Hepatocyte (in vitro differentiated cells): ENCODE results near the gene ASB6. TPM values are rescaled to one million over a fixed set of nuclear protein-coding genes. Genes with fewer than 3 reads are reported as not detected.

Experiments used
- DNase-seq: peaks from one replicate; pipeline ENCODE4 v3.0.0-alpha.2; 2016; ENCODE audit warnings: low spot score
- H2AFZ ChIP-seq: fragments of 200-600 bp; sonication (generic); 2 replicates; pipeline ENCODE4 v1.6.0; 2016; ENCODE audit warnings: antibody characterized with exemption, mild to moderate bottlenecking
- H3K27ac ChIP-seq: fragments of 200-600 bp; sonication (generic); 2 replicates; pipeline ENCODE4 v1.5.1; 2016; ENCODE audit warnings: mild to moderate bottlenecking
- H3K27me3 ChIP-seq: fragments of 200-600 bp; sonication (generic); 2 replicates; pipeline ENCODE4 v1.6.1; 2016
- H3K36me3 ChIP-seq: fragments of 200-600 bp; sonication (generic); replicated peaks from 2 replicates; pipeline ENCODE4 v1.5.1; 2016; ENCODE audit warnings: low read depth; ENCODE audit not compliant: insufficient read depth
- H3K4me1 ChIP-seq: fragments of 200-600 bp; sonication (generic); 2 replicates; pipeline ENCODE4 v1.5.1; 2016; ENCODE audit warnings: mild to moderate bottlenecking, moderate library complexity; ENCODE audit not compliant: insufficient read depth
- H3K4me2 ChIP-seq: fragments of 200-600 bp; sonication (generic); 2 replicates; pipeline ENCODE4 v1.6.0; 2016
- H3K4me3 ChIP-seq: fragments of 200-600 bp; sonication (generic); 2 replicates; pipeline ENCODE4 v1.5.1; 2016; ENCODE audit warnings: mild to moderate bottlenecking
- H3K79me2 ChIP-seq: fragments of 200-600 bp; sonication (generic); 2 replicates; pipeline ENCODE4 v1.6.0; 2017; ENCODE audit warnings: mild to moderate bottlenecking
- H3K9me2 ChIP-seq: fragments of 200-600 bp; sonication (generic); replicated peaks from 2 replicates; pipeline ENCODE4 v1.6.0; 2017; ENCODE audit warnings: mild to moderate bottlenecking; ENCODE audit not compliant: insufficient read depth
- H3K9me3 ChIP-seq: fragments of 200-600 bp; sonication (generic); 2 replicates; pipeline ENCODE4 v1.5.1; 2016; ENCODE audit warnings: low read depth, mild to moderate bottlenecking
- H4K20me1 ChIP-seq: fragments of 200-600 bp; sonication (generic); 2 replicates; pipeline ENCODE4 v1.6.0; 2016; ENCODE audit warnings: mild to moderate bottlenecking; ENCODE audit not compliant: insufficient read depth, poor library complexity, severe bottlenecking
- EZH2 ChIP-seq: fragments of 200-600 bp; sonication (generic); IDR thresholded peaks from 2 replicates; pipeline ENCODE4 v1.6.1; 2016; ENCODE audit warnings: antibody characterized with exemption, mild to moderate bottlenecking, borderline replicate concordance
- EZH2phosphoT487 ChIP-seq: fragments of 200-600 bp; sonication (generic); IDR thresholded peaks from one replicate; pipeline ENCODE4 v1.6.1; 2018; ENCODE audit warnings: antibody characterized with exemption, mild to moderate bottlenecking, low read depth, moderate library complexity; ENCODE audit not compliant: unreplicated experiment, severe bottlenecking
- WGBS: methylation state at CpG from one replicate; pipeline ENCODE4 v1.1.6; 2016; ENCODE audit warnings: low lambda C conversion rate; ENCODE audit errors: missing lambda C conversion rate; 5-methylcytosine and 5-hydroxymethylcytosine counted together
- polyA plus RNA-seq: library from polyadenylated mRNA; unstranded; fragments of >200 nt; fragmentation: Nextera tagmentation; extraction: Ambion mirVana; gene quantifications from 2 replicates; pipeline ENCODE4 v1.2.1, GENCODE V29; 2016
- total RNA-seq: library from RNA; depleted of rRNA; stranded (reverse); fragments of >200 nt; gene quantifications from 2 replicates; pipeline ENCODE4 v1.2.3, GENCODE V29; 2014
- TF ChIP-seq, protein P1 (sequence below): fragments of 200-600 bp; sonication (generic); IDR thresholded peaks from 2 replicates; pipeline ENCODE4 v1.5.1; 2016; ENCODE audit warnings: antibody characterized with exemption, mild to moderate bottlenecking; ENCODE audit not compliant: poor library complexity

ASB6 gene
- total and polyA plus RNA-seq, 2 experiments from 2014 or later, result 14.2 to 15.5 TPM

- H3K79me2 ChIP-seq, result no peaks in the 10 kb centered on the region
- no peak overlapping the region for H3K4me2 ChIP-seq
- H2AFZ ChIP-seq, result no peak overlapping the region
- H3K36me3 ChIP-seq, result no peaks in the 10 kb centered on the region
- H4K20me1 ChIP-seq, result no peaks in the 10 kb centered on the region
- peaks cover 9% of the 10 kb centered on the region for H3K4me1 ChIP-seq
- H3K27ac ChIP-seq, result no peak overlapping the region
- WGBS, result 87% methylated on average over 11 of the region's 11 CpGs
- no peak for DNase-seq
- H3K27me3 ChIP-seq, result no peaks in the 10 kb centered on the region
- no peaks in the 10 kb centered on the region for H3K9me3 ChIP-seq
- TF ChIP-seq EZH2, result no peak
- TF ChIP-seq EZH2phosphoT487, result no peak
- TF ChIP-seq, protein P1, sequence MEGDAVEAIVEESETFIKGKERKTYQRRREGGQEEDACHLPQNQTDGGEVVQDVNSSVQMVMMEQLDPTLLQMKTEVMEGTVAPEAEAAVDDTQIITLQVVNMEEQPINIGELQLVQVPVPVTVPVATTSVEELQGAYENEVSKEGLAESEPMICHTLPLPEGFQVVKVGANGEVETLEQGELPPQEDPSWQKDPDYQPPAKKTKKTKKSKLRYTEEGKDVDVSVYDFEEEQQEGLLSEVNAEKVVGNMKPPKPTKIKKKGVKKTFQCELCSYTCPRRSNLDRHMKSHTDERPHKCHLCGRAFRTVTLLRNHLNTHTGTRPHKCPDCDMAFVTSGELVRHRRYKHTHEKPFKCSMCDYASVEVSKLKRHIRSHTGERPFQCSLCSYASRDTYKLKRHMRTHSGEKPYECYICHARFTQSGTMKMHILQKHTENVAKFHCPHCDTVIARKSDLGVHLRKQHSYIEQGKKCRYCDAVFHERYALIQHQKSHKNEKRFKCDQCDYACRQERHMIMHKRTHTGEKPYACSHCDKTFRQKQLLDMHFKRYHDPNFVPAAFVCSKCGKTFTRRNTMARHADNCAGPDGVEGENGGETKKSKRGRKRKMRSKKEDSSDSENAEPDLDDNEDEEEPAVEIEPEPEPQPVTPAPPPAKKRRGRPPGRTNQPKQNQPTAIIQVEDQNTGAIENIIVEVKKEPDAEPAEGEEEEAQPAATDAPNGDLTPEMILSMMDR, result no peak
- no peaks in the 10 kb centered on the region for H3K9me2 ChIP-seq
- H3K4me3 ChIP-seq, result no peak overlapping the region
Observed at GRCh38 chr9:129681924-129682323, 40.0 kb upstream of the ASB6 start.

DNA sequence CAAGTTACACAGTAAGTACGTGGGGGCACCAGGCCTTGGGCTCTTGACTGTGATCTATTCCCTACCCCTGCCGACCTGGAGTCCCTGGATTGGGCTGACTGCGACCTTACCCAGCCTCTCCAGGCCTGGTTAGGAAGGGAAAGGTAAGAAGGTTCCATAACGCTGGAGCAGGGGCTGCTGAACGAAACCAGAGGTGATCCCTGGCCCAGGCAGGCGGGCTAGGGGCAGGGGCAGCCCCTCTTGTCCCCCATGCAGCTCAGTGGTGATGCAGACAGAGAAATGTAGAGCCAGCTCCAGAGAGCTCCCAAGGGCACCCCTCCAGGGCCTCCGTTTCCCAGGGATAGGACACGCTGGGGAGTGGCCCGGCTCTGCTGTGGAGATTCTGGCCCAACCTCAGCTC, 37.6 kb upstream of the ASB6 start:
- no peak overlapping the region for H2AFZ ChIP-seq
- no peaks in the 10 kb centered on the region for H3K9me3 ChIP-seq
- peaks cover 24% of the 10 kb centered on the region for H3K4me1 ChIP-seq
- no peaks in the 10 kb centered on the region for H3K27me3 ChIP-seq
- H3K36me3 ChIP-seq, result no peaks in the 10 kb centered on the region
- no peaks in the 10 kb centered on the region for H4K20me1 ChIP-seq
- no peak overlapping the region for H3K4me2 ChIP-seq
- no peak overlapping the region for H3K4me3 ChIP-seq
- no peaks in the 10 kb centered on the region for H3K9me2 ChIP-seq
- TF ChIP-seq EZH2phosphoT487, result no peak
- TF ChIP-seq, protein P1, result no peak
- TF ChIP-seq EZH2, result no peak
- no peaks in the 10 kb centered on the region for H3K79me2 ChIP-seq
- WGBS, result 83% methylated on average over 9 of the region's 9 CpGs
- H3K27ac ChIP-seq, result no peak overlapping the region
- no peak for DNase-seq

DNA sequence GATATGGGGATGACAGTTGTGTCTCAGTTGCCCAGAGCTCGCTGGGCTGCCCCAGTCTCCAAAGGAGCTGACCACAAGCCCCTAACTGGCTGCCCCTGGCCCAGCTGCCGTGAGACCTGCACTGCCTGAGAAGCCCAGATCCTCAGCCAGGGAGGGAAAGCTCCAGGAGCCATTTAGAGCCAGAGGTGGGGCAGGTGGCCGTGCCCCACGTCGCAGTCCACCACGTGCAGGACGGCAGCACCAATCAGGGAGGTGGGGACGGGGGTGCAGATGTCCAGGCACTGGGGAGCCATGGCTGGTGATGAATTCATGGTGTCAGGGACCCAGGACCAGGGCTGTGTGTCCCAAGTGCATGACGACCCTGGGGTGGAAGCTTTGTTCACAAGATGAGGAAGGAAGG, 36.9 kb upstream of the ASB6 start:
- H3K36me3 ChIP-seq, result no peaks in the 10 kb centered on the region
- WGBS, result 80% methylated on average over 9 of the region's 9 CpGs
- no peaks in the 10 kb centered on the region for H3K9me3 ChIP-seq
- H3K4me2 ChIP-seq, result no peak overlapping the region
- no peaks in the 10 kb centered on the region for H3K27me3 ChIP-seq
- no peaks in the 10 kb centered on the region for H3K9me2 ChIP-seq
- TF ChIP-seq EZH2 (no peak), EZH2phosphoT487 (no peak)
- TF ChIP-seq, protein P1, result no peak
- H3K79me2 ChIP-seq, result no peaks in the 10 kb centered on the region
- H2AFZ ChIP-seq, result no peak overlapping the region
- no peaks in the 10 kb centered on the region for H4K20me1 ChIP-seq
- no peak overlapping the region for H3K27ac ChIP-seq
- H3K4me3 ChIP-seq, result no peak overlapping the region
- no peak for DNase-seq
- peaks cover 24% of the 10 kb centered on the region for H3K4me1 ChIP-seq

- peak overlapping the region; percentile 0 for H3K4me2 ChIP-seq
- 76% methylated on average over 6 of the region's 9 CpGs for WGBS
- TF ChIP-seq, protein P1, result no peak
- no peak for TF ChIP-seq EZH2phosphoT487
- TF ChIP-seq EZH2, result no peak
Observed at GRCh38 chr9:129677456-129677855, 35.5 kb upstream of the ASB6 start.

More at GRCh38 chr9:129677456-129677855, 35.5 kb upstream of the ASB6 start:
- peaks cover 24% of the 10 kb centered on the region for H3K4me1 ChIP-seq
- no peaks in the 10 kb centered on the region for H3K9me3 ChIP-seq
- no peaks in the 10 kb centered on the region for H3K27me3 ChIP-seq
- no peaks in the 10 kb centered on the region for H3K9me2 ChIP-seq
- DNase-seq, result no peak
- H3K36me3 ChIP-seq, result no peaks in the 10 kb centered on the region
- H3K79me2 ChIP-seq, result peaks cover 5% of the 10 kb centered on the region
- H4K20me1 ChIP-seq, result no peaks in the 10 kb centered on the region
- no peak overlapping the region for H3K4me3 ChIP-seq
- H2AFZ ChIP-seq, result no peak overlapping the region
- H3K27ac ChIP-seq, result peak overlapping the region; percentile 82
